H1 (cell line): ENCODE data around the gene CUX1. TPM values are rescaled to one million over a fixed set of nuclear protein-coding genes. Genes with fewer than 3 reads are reported as not detected.

Source experiments
- BACH1 ChIP-seq: IDR thresholded peaks from 2 replicates; pipeline ENCODE4 v1.6.1; 2012; ENCODE audit warnings: low read length, improper control_type of control experiment
- CHD7 ChIP-seq: fragments of 300-600 bp; sonication (generic); IDR thresholded peaks from 2 replicates; pipeline ENCODE4 v1.7.1; 2012; ENCODE audit warnings: low read length, moderate library complexity, mild to moderate bottlenecking, inconsistent platforms; ENCODE audit not compliant: insufficient replicate concordance
- EP300 ChIP-seq, 2 experiments: IDR thresholded peaks; 1 replicate in 1 of 2; 2 replicates in 1 of 2; pipeline ENCODE4 v1.6.1; 2011 to 2012; ENCODE audit warnings: low read depth in 2 of 2, low read length in 2 of 2, mild to moderate bottlenecking in 2 of 2, borderline replicate concordance in 1 of 2, inconsistent platforms in 1 of 2, moderate library complexity in 1 of 2
- POLR2AphosphoS5 ChIP-seq: IDR thresholded peaks from 2 replicates; pipeline ENCODE4 v1.6.1; 2011; ENCODE audit warnings: low read depth, low read length
- polyA plus RNA-seq, 7 experiments: library from polyadenylated mRNA; depleted of rRNA in 3 of 7; stranded (reverse) in 5 of 7; unstranded in 2 of 7; fragments of >200 nt in 5 of 7; fragments of 200-250 nt in 2 of 7; gene quantifications; 1 replicate in 5 of 7; 2 replicates in 1 of 7; 4 replicates in 1 of 7; pipeline versions ENCODE4 v1.2.1 to v1.2.3, GENCODE V29; 2011 to 2013; ENCODE audit warnings: missing spikeins in 2 of 7, mixed read lengths in 2 of 7
- total RNA-seq: library from RNA; stranded (reverse); fragmentation: NEBNext Ultra II Directional; extraction: Animal tissue kit (Norgen Biotek cat#: 25700); gene quantifications from 2 replicates; pipeline ENCODE4 v1.2.1, GENCODE V29; 2021

CUX1 gene
- total and polyA plus RNA-seq, 2 of the 8 experiments (the other 6 are each of a cell fraction or from before 2014, with no cell fraction given) = 21.6 to 65.9 TPM

GRCh38 chr7:101829374-101829773 lies 11.9 kb downstream of the CUX1 start (continued):
- TF ChIP-seq CHD7 (no peak), POLR2AphosphoS5 (no peak), EP300 (IDR thresholded peaks at IDR 0.05; ENCODE audit: borderline replicate concordance in 1 of 2, low read depth in 2 of 2, low read length in 2 of 2) (no peak), BACH1 (no peak)
